ENCODE data around the gene PPP3CA.
A peak's percentile ranks its signal among the peaks of the same experiment; 100 is the strongest.

PPP3CA gene

DNA sequence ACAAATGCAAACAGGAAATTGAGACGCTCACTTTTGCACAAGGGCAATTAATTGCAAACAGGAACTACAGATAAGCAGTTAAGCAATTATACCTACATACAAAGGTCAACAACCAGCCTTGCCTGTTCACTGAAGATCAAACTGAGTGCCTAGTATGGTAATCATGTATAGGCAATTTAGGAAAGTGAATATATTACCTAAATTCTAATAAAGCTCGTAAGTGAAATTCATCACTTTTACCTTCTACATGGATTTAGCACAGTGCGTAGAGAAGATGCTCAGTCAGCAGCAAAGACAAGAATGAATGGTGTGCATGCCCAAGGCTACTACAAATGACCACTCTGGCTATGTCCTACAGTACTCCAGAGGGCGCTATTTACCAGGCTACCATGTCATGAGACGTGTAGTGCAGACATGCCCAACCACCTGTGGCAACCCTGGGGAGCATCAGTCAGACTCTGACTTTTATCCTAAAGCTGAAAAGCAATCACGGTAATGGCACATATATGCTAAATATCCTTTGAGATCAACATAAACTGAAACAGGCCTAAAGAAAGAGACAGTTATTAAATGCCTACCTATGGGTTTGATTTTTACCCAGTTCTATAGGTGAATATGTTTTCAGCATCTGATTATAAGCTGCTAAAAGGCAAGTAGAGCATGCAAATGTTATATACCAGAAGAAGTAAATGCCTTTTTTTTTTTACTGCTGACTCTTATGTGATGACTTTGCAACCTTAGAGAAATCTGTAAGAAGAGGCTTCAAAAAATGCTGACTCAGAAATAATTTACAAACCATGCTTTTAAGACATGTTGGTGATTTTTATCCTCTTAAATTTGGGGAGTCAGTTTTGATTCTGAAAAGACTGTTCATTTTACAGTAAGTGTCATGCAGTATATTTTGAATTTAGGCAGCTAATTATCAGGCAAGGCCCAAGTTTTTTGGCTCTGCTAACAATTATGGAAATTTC lies 178.0 kb downstream of the PPP3CA start:
- peak; percentile 82 to 86 (median 84) for DNase-seq

DNA sequence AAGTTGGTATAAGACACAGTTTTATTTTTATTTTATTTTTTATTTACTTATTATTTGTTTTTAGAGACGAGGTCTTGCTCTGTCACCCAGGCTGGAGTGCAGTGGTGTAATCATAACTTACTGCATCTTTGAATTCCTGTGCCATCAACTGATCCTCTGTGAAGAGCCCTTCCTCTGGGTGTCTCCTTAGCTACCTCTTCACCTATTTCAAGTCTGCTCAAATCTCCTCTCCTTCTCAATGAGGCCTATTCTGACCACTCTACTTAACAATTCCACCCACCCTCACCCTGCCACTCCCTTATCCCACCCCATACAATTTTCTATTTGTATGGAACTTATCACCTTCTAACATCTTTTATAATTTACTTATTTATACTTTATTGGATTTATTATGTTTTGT lies 183.4 kb downstream of the PPP3CA start:
- DNase-seq: no peak

DNA sequence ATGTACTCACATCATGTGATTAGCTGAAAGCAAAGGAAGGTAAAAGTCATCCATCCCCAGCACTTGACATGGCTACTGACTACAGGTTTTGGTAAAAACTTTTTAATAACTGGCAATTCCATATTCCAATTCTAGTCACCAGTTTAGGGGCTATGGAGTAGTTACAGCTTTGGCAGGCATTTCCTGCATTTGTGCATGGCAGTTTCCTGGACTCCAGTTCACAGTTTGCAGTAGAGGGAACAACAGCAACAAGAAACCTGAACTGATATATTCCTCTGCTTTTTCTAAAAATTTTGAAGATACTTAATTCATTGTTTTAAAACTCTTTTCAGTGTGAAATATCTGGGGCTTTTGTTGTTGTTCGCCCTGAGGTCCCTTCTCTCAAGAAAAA lies 184.3 kb downstream of the PPP3CA start:
- DNase-seq: no peak

DNA sequence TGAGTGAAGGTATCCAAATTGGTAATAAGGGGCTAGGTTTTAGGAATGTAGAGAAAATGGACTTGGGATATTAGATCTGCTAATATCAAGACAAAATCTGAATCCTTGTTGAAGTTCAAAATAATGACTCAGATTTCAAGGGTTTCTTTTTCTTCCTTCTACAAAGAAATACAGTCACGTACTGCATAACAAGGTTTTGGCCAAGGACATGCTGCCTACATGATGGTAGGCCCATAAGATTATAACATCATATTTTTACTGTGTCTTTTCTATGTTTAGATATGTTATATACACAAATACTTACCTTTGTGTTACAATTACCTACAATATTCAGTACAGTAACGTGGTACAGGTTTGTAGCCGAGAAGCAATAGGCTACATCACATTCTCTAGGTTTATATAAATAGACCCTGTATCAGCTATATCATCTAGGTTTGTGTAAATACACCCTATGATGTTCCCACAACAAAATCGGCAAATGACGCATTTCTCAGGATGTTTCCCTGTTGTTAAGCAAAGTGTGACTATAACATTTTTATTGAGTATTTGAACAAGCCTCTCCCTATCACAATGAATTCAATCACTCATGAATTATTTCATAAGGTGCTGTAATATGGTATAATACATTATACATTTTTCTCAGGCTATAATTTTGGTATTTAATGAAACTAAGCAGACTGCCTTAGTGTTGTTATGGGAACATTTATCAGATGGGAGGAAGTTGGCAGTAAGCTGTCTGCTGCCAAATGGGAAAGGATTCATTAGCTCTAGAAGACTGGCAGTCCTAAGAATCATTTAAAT lies 186.3 kb downstream of the PPP3CA start:
- DNase-seq: no peak

DNA sequence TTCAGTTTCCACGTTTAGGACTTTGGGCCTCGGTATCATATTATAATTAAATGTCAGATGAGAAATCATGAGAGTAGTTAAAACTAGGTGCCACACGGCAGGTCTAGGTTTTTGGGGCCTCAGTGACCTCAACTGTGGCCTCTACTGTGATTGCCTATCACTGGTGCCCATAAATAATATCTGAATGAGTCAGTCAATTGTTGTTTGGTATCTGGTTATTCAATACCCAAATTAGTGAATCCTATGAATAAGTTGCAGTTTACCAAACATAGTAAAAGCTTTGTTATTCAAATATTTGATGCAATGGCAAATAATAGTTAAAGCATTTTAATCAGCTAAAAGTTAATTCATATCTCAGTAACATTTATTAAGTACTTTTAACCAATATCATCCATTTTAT lies 188.8 kb downstream of the PPP3CA start:
- DNase-seq: no peak

DNA sequence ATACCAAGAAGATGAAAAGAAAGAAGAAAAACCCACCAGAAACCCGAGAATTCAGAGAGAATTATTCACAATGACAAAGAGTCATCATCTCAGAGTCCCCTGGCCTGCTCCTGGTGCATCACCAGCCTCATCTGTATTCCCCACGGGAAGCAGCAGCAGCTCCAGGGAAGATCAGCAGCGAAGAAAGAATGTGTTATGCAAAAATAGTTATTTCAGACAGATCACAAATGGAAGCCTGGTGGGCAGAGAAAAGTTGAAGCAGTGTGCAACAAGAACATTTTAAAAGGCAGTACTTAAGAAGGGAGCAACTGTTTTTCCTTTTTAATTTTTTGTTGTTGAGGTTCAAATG lies 189.2 kb downstream of the PPP3CA start:
- no peak for DNase-seq

DNA sequence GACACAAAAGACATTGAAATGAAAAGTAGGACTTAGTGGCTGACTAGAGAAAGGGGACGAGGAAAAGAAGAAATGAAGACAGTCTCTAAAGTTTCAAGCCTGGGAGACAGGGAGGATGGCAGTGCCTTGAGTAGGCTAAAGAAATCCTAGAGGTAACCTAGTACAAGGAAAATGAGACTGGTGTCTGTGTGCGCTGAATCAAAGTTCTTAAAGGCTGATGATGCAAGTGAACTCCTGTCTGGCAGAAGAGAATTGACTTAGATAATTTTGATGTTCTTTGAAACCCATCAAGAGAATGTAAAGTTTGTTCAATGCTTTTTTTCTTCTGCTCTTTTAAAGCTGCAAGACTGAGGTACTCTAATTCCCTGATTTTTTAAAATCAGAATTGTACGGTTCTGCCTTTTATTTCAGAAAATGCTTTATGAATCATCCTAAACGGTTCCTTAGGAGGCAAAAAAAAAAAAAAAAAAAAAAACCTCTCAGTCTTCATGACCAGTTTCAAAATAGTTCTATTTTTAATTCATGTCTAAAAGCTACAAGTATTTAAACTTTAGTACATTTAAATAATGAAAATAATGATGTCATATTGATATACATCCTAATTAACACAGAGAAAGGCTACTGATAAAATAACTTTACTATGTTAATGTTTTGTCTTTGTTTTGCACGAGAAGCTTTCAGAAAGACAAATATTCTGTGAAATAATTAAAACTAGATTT lies 189.8 kb downstream of the PPP3CA start:
- DNase-seq: no peak

DNA sequence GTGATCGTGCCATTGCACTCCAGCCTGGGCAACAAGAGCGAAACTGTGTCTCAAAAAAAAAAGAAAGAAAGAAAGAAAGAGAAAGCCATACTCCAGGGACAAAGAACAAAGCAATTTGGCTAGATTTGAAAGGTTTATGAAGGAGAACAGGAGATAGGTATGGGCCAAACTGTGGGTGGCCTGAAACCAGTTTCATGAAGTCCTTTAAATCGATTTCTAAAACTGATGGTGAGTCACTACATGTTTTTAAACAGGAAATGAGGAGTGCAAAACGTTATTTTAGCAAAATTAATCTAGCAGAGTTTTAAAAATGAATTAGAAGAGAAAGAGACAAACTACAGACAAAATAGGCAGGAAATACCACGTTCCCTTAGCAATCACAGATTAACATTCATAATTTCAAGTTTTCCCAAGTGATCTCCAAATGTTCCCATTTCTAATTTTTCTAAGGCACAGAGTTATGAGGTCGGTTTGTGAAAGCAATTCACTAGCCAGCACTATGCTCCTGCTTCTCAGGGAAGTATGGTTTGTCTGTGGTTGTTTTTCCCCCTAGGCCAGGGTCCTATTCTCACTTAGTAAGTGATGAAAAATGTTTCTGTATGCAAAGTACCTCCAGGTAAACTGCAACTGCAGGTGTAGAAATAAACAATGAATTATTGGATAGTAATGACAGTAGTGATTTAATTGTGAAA lies 190.6 kb downstream of the PPP3CA start:
- no peak for DNase-seq

DNA sequence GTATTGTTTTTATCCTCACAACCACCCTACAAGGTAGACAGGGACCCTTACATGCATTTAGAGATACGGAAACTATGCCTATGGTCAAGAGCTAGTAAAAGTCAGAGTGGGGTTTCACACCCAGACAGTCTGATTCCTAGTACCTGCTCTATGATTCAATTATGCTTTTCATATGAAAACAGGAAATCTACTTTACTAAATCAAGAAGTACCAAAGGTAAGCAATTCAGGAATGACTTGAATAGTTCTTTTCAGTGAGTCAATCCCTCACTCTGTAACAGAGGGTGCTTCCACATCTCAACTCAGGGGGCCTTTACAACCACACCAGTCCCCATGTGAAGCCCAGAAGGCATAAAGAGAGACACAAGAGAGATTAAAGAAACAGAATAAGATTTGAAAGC lies 191.4 kb downstream of the PPP3CA start:
- no peak for DNase-seq

DNA sequence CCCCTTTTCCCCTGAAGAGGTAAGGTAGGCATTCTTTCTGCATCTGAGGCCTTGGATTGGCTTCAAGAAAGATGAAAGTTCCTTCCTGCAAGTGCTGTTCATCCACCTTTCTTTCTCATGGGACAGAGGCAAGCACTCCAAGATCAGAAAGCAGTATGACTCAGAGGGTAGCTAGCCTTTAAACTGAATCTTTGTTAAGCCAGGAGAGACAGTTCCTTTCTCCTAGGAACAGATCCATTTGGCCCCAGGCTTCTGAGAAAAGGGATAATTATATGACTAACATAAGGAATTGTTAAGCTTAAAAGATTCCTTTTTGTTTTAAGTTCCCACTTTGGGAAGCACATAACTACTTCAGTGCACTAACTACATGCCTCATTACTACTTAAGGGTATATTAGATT lies 192.0 kb downstream of the PPP3CA start:
- DNase-seq: no peak

DNA sequence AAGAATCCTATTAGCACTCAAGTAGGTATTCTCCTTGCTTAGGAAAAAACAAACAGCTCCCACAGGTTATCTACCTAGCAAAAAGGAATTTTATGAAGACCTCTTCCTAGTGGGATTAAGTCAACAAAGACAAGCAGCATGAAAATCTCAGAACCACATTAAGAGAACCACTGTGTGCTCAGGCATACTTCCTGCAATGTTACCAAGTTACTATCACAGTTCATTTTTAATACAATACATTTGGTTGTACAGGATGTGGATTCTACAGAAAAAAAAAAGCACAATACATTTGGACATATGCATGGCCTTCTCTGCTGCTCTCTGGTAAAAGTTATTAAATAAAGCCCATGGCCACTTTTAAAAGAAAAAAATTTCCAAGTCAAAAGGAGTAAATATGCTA lies 193.7 kb downstream of the PPP3CA start:
- no peak for DNase-seq

DNA sequence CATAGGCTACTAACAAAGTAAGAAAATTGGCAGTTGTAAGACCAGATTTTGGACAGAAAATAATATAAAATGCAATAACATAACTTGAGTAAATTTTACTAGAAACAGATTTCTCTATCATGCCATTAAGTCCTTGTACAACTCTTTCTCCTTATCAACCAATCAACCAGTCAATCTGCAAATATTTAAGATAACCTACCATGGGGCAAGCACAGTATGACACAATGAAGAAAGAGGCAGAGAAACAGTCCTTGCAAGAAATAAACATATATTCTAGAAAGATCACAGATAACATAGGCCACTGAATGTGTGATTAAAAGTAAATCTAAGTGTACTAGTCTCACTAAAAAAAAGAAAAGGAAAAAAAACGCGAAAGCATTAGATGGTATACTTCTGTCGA lies 194.8 kb downstream of the PPP3CA start:
- DNase-seq: no peak

DNA sequence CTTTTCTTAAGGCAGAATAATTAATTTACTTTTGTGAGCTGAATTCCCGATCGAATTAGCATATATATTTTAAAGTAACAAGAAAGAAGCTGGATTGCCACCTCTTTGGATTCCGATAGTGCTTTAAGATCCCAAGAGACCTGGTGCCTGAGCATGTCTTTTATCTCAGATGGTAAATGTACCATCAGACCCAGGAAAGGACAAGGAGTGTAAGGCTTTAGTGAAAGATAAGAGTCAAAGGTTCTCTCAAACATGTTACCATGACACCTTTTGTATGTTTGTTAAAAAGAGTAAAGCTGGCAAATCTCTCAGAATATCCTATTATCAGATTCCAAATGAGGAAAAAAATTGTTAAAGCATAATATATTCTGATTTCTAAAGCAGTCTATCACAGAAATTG lies 198.8 kb downstream of the PPP3CA start:
- DNase-seq: no peak

DNA sequence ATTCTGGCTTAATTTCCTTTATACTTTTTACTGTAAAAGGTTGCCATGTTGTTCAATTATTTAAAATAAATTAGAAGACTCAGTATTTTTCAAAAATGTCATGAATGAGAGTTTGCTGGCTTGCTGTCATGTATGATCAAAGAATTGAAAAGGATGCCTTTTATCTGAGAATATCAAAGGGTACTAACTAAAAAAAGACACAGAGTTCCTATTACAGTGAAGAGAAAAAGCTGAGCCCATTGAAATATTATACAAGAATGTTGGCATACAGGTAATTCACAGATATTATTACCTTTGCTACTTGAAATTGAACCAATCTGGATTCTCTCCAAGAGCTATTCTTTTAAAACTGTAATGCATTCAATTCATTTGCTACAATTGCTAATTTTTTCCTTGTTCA lies 200.0 kb downstream of the PPP3CA start:
- no peak for DNase-seq

DNA sequence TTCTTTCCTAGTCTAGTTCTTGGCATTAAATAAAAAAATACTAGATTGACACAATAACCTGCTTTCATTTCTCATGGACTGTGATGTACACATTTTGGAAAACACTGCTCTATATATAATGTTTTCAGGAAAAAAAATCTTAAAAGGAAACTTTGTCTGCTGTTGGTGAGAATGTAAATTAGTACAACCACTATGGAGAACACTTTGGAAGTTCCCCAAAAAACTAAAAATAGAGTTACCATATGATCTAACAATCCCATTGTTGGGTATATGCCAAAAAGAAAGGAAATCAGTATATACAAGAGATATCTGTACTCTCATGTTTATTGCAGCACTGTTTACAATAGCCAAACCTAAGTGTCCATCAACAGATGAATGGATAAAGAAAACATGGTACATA lies 202.3 kb downstream of the PPP3CA start:
- peak; percentile 67 to 96 (median 92) for DNase-seq

DNA sequence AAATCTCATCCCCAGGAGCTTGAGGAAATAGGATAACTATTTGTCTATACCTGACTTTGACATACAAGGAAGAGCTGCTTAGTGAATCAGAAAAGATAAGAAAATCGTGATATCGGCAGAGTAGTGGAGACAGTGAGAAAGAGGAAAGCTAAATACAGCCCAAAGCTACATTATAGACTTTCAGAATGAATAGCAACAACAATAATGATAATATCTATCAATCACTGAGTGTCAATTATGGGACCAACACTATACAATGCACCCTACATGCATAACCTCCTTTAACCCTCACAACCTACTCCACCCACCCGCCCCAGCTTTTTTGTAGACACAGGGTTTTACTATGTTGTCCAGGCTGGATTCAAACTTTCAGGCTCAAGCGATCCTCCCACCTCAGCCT lies 205.1 kb downstream of the PPP3CA start:
- DNase-seq: peak in 1 of 3 donors; percentile 0

DNA sequence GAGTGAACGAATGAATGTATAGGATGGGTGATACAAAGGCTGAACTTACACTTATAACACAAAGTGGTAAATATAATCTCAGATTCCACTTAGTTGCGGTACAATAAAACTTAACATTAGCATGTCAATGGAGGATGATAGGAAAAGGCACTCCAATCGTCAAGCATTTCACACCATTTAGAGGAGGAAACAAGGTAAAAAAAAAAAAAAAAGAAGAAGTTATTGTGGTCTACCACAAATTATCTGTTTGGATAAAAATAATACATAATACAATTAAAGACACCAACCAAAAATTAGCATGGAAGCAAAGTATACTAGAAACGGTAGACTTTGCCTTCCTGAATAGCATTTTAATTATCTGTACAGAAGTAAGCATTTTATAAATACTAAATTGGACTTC lies 205.5 kb downstream of the PPP3CA start:
- DNase-seq: peak in 1 of 3 donors; percentile 16

DNA sequence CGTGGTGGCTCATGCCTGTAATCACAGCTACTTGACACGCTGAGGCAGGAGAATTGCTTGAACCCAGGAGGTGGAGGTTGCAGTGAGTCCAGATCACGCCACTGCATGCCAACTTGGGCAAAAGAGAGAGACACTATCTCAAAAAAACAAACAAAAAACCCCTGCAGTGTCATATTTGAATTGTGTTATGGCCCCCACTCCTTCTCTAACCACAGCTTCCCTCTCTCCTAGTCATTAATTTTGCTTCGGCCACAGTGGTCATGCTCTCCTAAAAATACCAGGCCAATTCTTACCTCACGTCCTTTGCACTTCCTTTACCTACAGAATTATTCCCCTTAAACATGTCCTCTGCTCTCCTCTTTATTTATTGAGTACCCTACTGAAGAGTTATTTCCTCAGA lies 206.1 kb downstream of the PPP3CA start:
- DNase-seq: peak; percentile 51 to 73 (median 69)

DNA sequence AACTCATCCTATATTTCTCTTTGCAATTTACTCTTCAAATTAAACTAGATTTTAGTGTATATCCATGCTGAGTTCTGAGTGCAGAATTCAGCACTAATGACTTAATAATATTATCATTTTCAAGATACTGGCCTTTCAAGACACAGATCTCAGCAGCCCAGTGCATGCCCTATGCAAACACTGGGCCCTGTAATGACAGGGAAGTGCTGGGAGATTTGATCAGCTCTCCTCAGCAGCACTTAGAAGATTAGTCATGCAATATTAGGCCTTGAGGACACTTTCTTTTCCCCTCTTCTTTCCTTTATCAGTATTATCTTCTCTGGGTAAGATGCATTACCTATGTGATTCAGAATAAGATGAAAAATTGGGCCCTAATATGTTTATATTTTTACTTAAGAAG lies 207.1 kb downstream of the PPP3CA start:
- peak; percentile 42 to 44 (median 42) for DNase-seq

DNA sequence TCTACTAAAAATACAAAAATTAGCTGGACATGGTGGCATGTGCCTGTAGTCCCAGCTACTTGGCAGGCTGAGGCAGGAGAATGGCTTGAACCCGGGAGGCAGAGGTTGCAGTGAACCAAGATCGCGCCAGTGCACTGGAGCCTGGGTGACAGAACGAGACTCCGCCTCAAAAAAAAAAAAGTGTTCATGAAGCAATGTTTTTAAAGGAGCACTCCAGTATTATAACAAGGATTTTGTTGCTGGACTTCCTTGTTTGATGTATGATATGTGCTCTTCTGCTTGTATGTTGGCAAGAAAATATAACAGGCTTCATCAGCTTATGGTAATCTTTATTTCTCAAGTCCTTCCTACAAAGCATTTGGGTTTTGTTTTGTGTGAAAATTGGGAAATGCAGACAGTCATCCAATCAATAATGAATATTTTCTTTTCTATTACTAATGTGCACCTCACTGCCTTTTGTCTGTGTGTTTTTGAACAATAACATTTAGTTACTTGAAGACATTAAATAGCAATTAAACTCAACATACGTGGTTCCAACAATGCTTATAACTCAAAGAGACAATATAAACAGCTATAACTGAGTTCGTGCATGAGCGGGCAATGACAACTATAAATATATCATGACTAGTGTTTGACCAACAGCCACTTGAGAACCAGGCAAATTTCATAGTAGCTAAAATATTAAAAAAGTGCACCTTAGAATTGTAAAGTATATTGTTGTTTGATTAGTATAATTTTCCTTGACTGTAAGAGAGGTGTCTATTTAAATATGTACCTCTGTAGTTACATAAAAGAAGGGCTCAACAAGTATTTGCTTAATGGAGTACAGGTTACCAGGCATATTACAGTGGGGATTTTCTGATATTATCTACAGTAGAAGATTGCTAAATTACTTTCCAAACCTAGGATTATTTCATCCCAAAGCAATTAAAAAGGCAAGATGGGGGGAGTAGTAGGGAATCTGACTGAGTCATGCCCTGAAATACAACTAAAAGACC lies 210.7 kb downstream of the PPP3CA start:
- DNase-seq: no peak

DNA sequence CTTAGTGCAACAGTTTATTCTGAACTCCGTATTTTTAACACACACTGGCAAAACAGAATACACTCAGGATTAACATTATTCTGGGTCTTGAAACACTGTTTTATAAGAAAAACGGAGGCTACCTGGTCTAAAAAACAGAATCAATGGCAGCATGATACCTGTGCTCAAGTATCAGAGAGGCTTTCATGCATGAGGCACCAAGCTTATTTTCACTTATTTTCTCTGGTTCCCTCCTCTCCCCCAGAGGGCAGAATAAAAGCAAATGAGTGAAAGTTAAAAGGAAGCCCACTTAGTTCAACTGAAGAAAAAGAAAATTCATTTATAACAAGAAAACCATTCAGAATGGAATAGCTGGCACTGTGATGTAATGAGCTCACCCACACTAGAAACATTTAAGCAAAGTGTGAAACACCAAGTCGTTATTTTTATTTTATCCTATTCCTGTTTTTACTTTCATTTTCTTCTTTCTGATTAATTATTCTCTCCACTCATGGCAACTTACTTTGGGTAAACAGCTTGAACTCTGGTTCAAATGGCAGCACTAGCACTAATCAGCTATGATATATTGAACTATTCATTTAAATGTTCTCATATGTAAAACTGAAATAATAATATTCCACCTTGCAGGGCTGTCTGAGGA lies 211.8 kb downstream of the PPP3CA start:
- peak in 2 of 3 donors; percentile 36 to 48 for DNase-seq

Data from suppressor macrophage treated with lipopolysaccharide for 1 hour (primary cell).